AG09309 (cell line): ENCODE results near the gene ZNF367.

ENCODE experiments used
- DNase-seq: peaks from one replicate; pipeline ENCODE4 v3.0.0-alpha.2; 2010; ENCODE audit warnings: low read depth
- H3K4me3 ChIP-seq: 2 replicates; pipeline ENCODE4 v1.5.1; 2011; ENCODE audit warnings: mild to moderate bottlenecking, low read depth, low read length, moderate library complexity; ENCODE audit not compliant: control insufficient read depth
- CTCF ChIP-seq: IDR thresholded peaks from 2 replicates; pipeline ENCODE4 v1.5.1; 2011; ENCODE audit warnings: mild to moderate bottlenecking, low read depth, low read length, inconsistent platforms; ENCODE audit not compliant: insufficient read depth, control insufficient read depth; ENCODE audit errors: missing control alignments

ZNF367 gene

GRCh38 chr9:96408409-96409280 is 9.5 kb downstream of the ZNF367 start:
- H3K4me3 ChIP-seq, result no peak overlapping the region
- no peak for TF ChIP-seq CTCF
- no peak for DNase-seq

- DNase-seq, result no peak
- no peak for TF ChIP-seq CTCF
- no peak overlapping the region for H3K4me3 ChIP-seq
Observed at GRCh38 chr9:96400132-96400910, 17.8 kb downstream of the ZNF367 start.

GRCh38 chr9:96399325-96399633 is 18.9 kb downstream of the ZNF367 start:
- H3K4me3 ChIP-seq, result no peak overlapping the region
- no peak for TF ChIP-seq CTCF
- no peak for DNase-seq

- no peak for TF ChIP-seq CTCF
- no peak overlapping the region for H3K4me3 ChIP-seq
- no peak for DNase-seq
Observed at GRCh38 chr9:96398582-96399324, 19.4 kb downstream of the ZNF367 start.

- DNase-seq, result no peak
- H3K4me3 ChIP-seq, result no peak overlapping the region
- no peak for TF ChIP-seq CTCF
Observed at GRCh38 chr9:96395964-96396363, 22.2 kb downstream of the ZNF367 start.

- TF ChIP-seq CTCF, result no peak
- no peak for DNase-seq
Observed at GRCh38 chr9:96394832-96395496, 23.2 kb downstream of the ZNF367 start.

More at GRCh38 chr9:96394832-96395496, 23.2 kb downstream of the ZNF367 start:
- no peak overlapping the region for H3K4me3 ChIP-seq
